Ishikawa (cell line): ENCODE measurements around the gene RASAL2.

Experiments used
- CEBPB ChIP-seq: IDR thresholded peaks from 2 replicates; pipeline ENCODE4 v1.6.1; 2012
- CREB1 ChIP-seq: IDR thresholded peaks from 2 replicates; pipeline ENCODE4 v1.6.1; 2012; ENCODE audit warnings: low read depth
- EGR1 ChIP-seq: IDR thresholded peaks from 2 replicates; pipeline ENCODE4 v1.6.1; 2012
- EP300 ChIP-seq: IDR thresholded peaks from 2 replicates; pipeline ENCODE4 v1.6.1; 2012; ENCODE audit warnings: borderline replicate concordance
- FOXM1 ChIP-seq: IDR thresholded peaks from 2 replicates; pipeline ENCODE4 v1.6.1; 2012; ENCODE audit warnings: low read depth, borderline replicate concordance
- NFIC ChIP-seq: IDR thresholded peaks from 2 replicates; pipeline ENCODE4 v1.6.1; 2012
- RAD21 ChIP-seq: IDR thresholded peaks from 2 replicates; pipeline ENCODE4 v1.6.1; 2012; ENCODE audit warnings: low read depth
- TAF1 ChIP-seq: IDR thresholded peaks from 2 replicates; pipeline ENCODE4 v1.6.1; 2012; ENCODE audit warnings: low read depth, mild to moderate bottlenecking
- TCF12 ChIP-seq: IDR thresholded peaks from 2 replicates; pipeline ENCODE4 v1.6.1; 2012; ENCODE audit warnings: low read depth
- TEAD4 ChIP-seq: IDR thresholded peaks from 2 replicates; pipeline ENCODE4 v1.6.1; 2012
- YY1 ChIP-seq: IDR thresholded peaks from 2 replicates; pipeline ENCODE4 v1.6.1; 2012; ENCODE audit warnings: low read depth
- ZBTB7A ChIP-seq: IDR thresholded peaks from 2 replicates; pipeline ENCODE4 v1.6.1; 2012; ENCODE audit warnings: low read depth
- TF ChIP-seq, protein P1 (sequence below): IDR thresholded peaks from 2 replicates; pipeline ENCODE4 v1.6.1; 2012
- TF ChIP-seq, protein P2 (sequence below): IDR thresholded peaks from 2 replicates; pipeline ENCODE4 v1.6.1; 2012
- TF ChIP-seq, protein P3 (sequence below): IDR thresholded peaks from 2 replicates; pipeline ENCODE4 v1.6.1; 2012; ENCODE audit warnings: low read depth, mild to moderate bottlenecking

RASAL2 gene

DNA sequence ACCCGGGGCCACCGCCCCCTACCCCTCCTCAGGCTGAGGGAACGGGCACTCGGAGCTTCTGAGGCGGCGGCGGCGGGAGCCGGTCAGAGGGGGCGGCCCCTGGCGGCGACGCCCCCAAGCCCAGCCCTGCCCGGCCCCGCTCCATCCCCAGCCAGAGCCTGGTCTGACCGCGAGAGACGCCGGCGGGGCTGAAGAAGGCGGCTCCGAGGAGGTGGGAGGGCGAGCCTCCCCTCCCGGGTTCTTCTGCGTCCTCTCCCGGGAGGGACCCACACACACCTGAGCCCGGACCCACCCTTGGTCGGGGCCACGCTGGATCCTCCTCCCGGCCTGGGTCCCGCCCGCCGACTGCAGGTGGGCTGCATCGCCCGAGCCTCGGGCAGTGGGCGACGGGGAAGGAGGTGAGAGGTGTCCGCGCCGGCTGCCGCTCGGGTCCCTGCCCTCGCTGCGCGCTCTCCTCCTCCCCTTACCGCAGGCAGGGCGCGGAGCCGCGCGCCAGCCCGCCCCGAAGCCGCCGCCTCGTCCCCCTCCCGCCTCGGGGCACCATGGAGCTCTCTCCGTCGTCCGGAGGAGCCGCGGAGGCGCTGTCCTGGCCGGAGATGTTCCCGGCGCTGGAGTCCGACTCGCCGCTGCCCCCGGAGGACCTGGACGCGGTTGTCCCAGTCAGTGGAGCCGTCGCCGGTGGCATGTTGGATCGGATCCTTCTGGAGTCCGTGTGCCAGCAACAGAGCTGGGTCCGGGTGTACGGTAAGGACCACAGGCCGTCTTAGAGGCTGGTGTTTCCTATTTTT, at the start of gene RASAL2:
TSS of gene RASAL2 (plus strand) at position 154 of the 788 bp plus-strand sequence. CDS start at position 543, 389 bp downstream.
- no peak for TF ChIP-seq RAD21
- TF ChIP-seq, protein P1, sequence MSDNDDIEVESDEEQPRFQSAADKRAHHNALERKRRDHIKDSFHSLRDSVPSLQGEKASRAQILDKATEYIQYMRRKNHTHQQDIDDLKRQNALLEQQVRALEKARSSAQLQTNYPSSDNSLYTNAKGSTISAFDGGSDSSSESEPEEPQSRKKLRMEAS: 0 out of 2 replicates have a peak, but pooled peaks have one; percentile 13
- TF ChIP-seq, protein P2, sequence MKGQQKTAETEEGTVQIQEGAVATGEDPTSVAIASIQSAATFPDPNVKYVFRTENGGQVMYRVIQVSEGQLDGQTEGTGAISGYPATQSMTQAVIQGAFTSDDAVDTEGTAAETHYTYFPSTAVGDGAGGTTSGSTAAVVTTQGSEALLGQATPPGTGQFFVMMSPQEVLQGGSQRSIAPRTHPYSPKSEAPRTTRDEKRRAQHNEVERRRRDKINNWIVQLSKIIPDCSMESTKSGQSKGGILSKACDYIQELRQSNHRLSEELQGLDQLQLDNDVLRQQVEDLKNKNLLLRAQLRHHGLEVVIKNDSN: 0 out of 2 replicates have a peak, but pooled peaks have one; percentile 4
- no peak for TF ChIP-seq CREB1
- 0 out of 2 replicates have a peak, but pooled peaks have one; percentile 12 for TF ChIP-seq YY1
- no peak for TF ChIP-seq TEAD4
- TF ChIP-seq ZBTB7A: peak; percentile 83
- TF ChIP-seq EP300: no peak; the same call in 1 of the 2 replicates
- TF ChIP-seq FOXM1: no peak

DNA sequence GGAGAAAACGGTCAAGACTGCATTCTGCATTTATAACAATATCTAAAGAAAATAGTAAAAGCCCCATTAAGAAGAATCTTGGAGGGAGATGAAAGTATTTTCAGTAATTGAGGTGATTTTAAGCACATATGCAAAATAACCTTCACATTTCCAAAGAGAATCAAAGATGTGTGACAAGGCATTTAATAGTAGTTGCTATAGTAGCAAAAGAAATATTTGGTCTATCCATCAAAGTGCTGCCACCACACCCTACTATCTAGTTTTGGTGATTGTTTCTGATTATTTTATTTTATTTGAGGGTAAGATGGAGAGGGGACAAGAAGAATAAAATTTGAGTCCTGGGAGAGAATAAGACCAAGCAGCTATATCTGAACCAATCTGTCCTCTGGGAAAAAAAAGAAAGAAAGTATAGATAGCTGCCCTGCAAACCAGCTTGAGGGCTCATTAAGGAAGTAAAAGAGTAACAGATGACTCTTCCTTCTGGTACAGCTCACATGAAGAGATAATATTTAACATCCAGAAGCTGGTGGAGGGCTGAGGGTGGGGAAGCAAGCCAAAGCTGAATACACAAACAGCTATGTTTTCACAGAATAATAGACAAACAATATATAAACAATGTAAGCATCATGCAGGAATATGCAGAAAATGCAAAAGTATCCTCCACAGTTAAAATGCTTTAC, 47.2 kb upstream of the RASAL2 start:
- no peak for TF ChIP-seq TEAD4
- TF ChIP-seq, protein P3, sequence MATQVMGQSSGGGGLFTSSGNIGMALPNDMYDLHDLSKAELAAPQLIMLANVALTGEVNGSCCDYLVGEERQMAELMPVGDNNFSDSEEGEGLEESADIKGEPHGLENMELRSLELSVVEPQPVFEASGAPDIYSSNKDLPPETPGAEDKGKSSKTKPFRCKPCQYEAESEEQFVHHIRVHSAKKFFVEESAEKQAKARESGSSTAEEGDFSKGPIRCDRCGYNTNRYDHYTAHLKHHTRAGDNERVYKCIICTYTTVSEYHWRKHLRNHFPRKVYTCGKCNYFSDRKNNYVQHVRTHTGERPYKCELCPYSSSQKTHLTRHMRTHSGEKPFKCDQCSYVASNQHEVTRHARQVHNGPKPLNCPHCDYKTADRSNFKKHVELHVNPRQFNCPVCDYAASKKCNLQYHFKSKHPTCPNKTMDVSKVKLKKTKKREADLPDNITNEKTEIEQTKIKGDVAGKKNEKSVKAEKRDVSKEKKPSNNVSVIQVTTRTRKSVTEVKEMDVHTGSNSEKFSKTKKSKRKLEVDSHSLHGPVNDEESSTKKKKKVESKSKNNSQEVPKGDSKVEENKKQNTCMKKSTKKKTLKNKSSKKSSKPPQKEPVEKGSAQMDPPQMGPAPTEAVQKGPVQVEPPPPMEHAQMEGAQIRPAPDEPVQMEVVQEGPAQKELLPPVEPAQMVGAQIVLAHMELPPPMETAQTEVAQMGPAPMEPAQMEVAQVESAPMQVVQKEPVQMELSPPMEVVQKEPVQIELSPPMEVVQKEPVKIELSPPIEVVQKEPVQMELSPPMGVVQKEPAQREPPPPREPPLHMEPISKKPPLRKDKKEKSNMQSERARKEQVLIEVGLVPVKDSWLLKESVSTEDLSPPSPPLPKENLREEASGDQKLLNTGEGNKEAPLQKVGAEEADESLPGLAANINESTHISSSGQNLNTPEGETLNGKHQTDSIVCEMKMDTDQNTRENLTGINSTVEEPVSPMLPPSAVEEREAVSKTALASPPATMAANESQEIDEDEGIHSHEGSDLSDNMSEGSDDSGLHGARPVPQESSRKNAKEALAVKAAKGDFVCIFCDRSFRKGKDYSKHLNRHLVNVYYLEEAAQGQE: no peak
- no peak for TF ChIP-seq NFIC
- TF ChIP-seq, protein P2: no peak

DNA sequence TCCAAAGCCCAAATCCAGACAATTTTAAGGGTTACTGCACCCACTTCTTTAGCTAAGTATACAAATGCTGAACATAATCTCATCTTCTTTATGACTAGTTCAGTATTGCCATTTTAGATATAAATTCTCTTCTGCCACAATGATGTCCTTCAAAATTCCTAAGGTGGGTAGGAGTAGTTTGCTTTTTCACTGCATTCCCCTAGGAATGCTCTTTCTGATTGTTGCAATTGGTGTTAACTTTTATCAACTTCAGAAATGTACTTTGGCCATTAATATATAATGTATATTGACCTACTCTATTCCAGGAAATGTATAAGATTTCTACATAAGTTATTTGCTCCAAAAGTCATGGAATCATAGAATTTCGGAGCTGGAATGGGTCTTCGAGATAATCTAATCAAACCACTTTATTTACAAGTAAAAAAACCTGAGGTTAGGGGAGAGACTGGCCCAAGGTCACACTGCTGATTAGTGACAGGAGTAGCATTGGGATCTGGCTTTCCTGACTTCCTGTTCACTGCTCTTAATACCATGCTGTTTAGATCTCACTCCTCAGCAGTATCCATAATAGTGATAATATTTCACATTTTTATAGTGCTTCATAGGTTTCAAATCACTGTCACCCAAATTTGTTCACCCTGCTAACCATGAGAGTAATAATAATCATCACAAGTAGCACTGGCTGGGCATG, 46.4 kb upstream of the RASAL2 start:
- no peak for TF ChIP-seq ZBTB7A
- no peak for TF ChIP-seq TEAD4
- TF ChIP-seq EP300: no peak
- TF ChIP-seq CREB1: no peak
- TF ChIP-seq, protein P1: no peak
- no peak for TF ChIP-seq RAD21
- no peak for TF ChIP-seq YY1
- no peak for TF ChIP-seq CEBPB
- TF ChIP-seq, protein P2: no peak
- no peak for TF ChIP-seq TAF1
- TF ChIP-seq EGR1: no peak

DNA sequence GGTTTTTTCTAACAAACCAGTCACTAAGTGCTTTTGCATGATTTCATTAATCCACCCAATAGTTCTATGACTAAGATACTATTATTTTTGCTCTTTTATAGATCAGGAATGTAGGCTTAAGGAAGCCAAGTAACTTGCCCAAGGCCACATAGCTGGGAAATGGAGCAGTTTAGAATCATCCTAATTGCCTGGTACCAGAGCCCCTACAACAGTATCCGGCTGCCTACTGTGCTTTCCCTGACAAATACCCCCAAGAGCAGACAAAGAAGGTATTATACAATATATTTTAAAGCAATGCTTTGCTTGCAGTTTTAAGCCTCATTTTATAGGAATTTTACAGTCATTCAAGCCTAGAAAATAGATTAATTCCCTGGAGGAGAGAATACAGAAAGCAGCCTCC, 45.5 kb upstream of the RASAL2 start:
- TF ChIP-seq, protein P2: no peak
- TF ChIP-seq EGR1 (no peak), YY1 (no peak), CREB1 (no peak), TCF12 (no peak)

DNA sequence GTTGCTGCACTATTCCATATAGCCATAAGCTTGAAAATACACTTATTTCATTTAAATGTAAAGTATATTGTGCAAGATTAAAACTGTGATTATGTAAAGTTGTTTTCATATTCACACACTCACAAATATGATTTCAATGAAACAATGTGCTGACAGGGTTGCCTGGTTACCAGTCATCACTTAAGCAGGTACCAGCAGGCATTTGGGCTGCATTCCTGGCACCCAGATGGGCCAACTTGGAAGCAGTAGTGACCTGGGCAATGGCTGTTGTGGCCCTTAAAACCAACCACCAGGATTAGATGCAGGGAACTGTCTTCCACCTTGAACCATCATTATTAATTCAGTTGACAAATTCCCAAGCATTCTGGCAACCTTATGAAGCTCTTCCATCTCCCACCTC, 45.0 kb upstream of the RASAL2 start:
- TF ChIP-seq FOXM1: no peak
- TF ChIP-seq TEAD4: no peak

DNA sequence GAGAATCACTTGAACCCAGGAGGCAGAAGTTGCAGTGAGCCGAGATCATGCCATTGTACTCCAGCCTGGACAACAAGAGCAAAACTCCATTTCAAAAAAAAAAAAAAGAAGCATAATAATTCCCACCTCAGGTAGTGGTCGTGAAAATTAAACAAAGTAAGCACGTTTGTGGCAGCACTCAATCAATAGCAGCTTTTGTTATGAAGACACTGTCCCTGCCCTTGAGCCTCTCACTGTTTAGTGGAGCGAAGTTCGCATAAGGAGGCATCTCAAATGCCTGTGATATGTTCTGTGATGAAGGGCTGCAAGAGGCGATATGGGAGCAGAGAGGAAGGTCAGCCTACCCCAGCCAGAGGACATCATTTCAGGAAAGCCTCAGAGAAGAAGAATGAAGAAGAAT, 43.8 kb upstream of the RASAL2 start:
- TF ChIP-seq TEAD4 (no peak), FOXM1 (no peak), YY1 (no peak)
- TF ChIP-seq, protein P2: no peak
- TF ChIP-seq, protein P3: no peak
- TF ChIP-seq, protein P1: no peak
